Upper lobe of left lung (tissue), 4 donors: ENCODE data around the gene ESYT2.

Experiments
- CTCF ChIP-seq, 6 experiments: fragments of 450-650 bp in 4 of 6; fragments of 200-600 bp in 2 of 6; sonication (generic) in 2 of 6; IDR thresholded peaks; one replicate each; pipeline ENCODE4 v1.5.1; 2016 to 2019; ENCODE audit warnings: antibody characterized with exemption in 6 of 6
- EP300 ChIP-seq, 4 donors: sonication (generic); formaldehyde crosslinking; IDR thresholded peaks; one replicate each; pipeline ENCODE4 v1.5.1; 2017; ENCODE audit warnings: antibody characterized with exemption in 4 of 4, control low read depth in 2 of 4
- POLR2A ChIP-seq, 4 donors: fragments of 450-650 bp; IDR thresholded peaks; one replicate each; pipeline ENCODE4 v1.5.1; 2016 to 2017; ENCODE audit warnings: antibody characterized with exemption in 4 of 4, mild to moderate bottlenecking in 2 of 4

GRCh38 chr7:158868764-158869410 is 39.6 kb upstream of the ESYT2 start:
- TF ChIP-seq CTCF (IDR thresholded peaks at IDR 0.05) = no peak
- no peak for TF ChIP-seq POLR2A (IDR thresholded peaks at IDR 0.05)
- TF ChIP-seq EP300 (IDR thresholded peaks at IDR 0.05) = no peak
